ENCODE data around the gene KCNIP1.

The KCNIP1 gene

DNA sequence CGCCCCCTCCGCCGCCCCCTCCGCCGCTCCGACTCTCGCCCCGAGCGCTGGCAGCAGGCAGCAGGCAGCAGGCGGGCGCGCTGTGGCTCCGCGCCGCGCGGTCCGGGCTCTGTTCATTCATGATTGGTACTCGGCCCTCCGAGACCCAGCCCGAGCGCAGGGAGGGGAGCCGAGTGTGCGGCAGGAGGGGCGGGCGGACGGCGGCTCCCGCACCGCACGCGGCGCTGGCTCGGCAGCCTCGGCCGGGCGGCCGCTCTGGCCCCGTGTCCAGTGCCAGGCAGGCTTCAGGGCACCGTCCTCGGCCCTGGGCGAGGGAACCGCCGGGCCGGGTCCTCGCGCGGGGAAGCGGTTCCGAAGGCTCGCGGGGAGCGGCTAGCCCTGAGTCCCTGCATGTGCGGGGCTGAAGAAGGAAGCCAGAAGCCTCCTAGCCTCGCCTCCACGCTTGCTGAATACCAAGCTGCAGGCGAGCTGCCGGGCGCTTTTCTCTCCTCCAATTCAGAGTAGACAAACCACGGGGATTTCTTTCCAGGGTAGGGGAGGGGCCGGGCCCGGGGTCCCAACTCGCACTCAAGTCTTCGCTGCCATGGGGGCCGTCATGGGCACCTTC, at the start of gene KCNIP1:
TSS of gene KCNIP1 (plus strand) at position 31 of the 607 bp plus-strand sequence.
- peak; percentile 82 for DNase-seq (ENCODE audit: low spot score)

DNA sequence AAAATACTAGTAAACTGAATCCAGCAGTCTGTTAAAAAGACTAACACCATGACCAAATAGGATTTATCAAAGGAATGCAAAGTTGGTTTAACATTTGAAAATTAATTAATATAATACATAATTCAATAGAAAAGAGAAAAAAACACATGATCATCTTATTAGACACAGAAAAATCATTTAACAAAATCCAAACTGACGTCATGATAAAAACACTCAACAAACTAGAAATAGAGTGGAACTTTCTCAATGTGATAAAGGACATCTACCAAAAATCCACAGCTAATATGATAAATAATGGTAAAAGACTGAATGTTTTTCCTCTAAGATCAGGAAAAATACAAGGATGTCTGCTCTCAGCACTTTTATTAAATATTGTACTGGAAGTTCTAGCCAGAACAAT, 40.4 kb upstream of the KCNIP1 start:
- DNase-seq (ENCODE audit: low spot score), result no peak

DNA sequence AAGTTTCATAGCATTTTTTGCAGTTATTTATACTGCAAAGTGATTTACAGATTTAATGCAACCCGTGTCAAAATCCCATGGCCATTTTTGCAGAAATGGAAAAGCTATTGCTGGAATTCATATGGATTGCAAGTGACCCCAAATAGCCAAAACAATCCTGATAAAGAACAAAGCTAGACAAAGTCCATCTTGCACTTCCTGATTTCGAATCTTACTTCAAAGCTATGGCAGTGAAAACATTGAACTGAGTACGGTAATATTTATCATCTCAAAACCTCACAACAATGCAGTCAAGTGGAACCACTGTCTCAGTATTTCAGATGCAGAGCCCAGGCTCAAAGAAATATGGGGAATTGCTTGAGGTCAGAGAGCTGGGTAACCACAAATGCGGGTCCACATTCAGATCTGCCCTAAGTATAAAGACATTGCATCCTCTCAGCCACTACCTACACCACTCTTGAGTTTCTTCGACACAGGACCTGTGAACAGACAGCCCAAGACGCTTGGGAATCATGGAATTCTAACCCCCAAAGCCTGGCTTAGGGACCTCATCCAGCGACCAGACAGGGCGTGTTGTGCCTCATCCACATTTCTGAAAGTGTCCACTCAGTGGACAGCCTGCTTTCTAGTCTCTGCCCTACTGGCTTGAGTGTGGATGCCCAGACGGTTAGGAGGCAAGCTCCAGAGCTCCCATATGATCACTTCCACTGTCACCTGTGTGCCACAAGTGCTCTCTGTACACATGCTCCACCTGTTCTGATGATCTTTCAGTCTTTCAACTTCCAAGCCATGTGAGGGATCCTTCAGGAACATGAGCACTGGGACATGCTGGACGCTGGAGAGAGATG, 39.3 kb upstream of the KCNIP1 start:
- DNase-seq (ENCODE audit: low spot score), result no peak

DNA sequence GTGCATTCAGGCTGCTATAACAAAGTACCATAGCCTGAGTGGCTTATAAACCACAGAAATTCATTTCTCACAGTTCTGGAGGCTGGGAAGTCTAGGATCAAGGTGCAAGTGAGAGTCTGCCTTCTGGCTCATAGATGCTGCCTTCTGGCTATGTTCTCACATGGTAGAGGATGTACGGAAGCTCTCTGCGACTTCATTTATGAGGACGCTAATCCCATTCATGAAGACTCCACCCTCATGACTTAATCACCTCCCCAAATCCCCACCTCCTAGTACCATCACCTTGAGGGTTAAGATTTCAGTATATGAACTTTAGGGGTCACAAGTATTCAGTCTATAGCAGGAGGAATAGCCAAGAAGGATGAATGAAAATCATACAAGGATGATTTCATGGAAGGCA, 37.3 kb upstream of the KCNIP1 start:
- no peak for DNase-seq (ENCODE audit: low spot score)

DNA sequence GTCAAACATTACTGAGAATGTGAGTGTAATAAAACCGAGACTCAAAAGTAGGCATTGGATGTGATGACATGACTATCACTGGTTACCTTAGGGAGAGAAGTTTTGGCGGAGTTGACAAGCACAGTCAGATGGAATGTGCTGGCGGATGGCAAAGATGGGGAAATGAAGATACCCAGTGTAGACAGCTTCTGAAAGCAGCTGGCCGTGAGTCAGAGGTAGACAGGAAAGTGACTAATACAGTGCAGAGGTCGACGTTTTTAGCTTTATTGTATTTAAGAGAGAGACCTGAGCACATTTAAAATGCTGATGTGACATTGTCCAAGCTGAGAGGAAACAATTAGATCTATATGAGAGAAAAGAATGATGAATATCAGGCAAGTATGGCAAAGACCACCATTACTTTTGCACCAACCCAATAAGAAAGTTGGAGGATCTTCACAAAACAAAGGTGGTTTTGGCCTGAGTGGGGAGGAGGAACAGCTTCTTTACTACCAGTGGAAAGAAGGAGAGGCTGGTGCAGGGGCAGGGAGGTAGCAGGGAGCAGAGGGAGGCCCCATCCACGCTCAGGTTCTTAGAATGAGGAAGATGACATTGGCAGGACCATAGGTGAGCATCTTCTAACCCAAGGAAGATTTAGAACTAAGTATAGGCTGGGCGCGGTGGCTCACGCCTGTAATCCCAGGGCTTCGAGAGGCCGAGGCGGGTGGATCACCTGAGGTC, 36.7 kb upstream of the KCNIP1 start:
- DNase-seq (ENCODE audit: low spot score), result no peak

DNA sequence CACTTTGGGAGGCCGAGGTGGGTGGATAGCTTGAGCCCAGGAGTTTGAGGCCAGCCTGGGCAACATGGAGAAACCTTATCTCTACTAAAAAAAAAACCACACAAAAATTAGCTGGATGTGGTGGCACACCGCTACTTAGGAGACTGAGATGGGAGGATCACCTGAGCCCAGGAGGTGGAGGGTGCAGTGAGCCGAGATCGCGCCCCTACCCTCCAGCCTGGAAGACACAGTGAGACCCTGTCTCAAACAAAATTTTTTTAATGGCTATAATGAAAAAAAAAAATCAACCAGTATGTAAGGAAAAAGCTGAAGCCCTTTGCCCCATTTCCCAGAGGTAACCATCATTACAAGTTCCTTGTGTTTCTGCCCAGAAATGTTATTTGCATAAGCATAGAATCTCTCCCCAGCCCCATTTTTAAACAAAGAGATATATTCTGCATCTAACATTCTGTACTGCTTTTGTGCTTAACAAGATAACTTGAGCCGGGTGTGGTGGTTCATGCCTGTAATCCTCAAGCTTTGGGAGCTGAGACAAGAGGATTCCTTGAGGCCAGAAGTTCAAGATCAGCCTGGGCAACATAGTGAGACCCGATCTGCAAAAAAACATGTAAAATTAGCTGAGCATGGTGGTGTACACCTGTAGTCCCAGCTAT, 35.1 kb upstream of the KCNIP1 start:
- no peak for DNase-seq (ENCODE audit: low spot score)

DNA sequence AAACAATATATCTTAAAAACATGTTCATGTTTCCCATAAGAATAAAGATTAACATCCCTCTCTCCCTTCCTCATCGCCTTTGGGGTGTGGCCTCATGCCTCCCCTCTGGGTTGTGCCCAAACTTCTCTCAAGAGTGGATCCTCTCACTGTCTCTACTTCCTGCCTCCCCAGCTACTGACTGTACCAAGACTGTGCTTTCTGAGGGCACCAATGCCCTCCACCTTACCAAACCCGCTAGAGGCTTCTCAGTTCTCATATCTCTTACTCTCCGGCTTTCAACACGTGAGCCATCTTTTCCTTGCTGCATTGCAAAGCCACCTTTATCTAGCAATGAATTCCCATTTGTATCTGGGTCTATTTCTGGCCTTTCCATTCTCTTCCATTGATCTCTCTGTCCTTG, 34.4 kb upstream of the KCNIP1 start:
- no peak for DNase-seq (ENCODE audit: low spot score)

DNA sequence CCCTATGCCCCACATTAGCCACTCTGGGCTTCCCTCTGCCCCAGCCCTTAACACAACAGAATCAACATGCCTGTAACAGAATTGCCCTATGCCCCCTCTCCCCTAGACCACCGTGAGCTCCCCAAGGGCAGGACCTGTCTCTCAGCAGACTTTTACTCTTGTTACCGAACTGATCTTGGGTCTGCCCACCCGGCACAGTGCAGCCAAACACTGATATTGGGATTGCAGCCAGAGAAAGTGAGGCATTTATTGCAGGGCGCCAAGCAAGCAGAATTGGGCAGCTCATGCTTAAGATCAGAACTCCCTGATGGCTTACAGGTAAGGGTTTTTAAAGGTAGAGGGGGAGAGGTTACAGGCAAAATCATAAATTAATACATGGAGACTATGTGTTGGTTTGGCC, 33.5 kb upstream of the KCNIP1 start:
- no peak for DNase-seq (ENCODE audit: low spot score)

DNA sequence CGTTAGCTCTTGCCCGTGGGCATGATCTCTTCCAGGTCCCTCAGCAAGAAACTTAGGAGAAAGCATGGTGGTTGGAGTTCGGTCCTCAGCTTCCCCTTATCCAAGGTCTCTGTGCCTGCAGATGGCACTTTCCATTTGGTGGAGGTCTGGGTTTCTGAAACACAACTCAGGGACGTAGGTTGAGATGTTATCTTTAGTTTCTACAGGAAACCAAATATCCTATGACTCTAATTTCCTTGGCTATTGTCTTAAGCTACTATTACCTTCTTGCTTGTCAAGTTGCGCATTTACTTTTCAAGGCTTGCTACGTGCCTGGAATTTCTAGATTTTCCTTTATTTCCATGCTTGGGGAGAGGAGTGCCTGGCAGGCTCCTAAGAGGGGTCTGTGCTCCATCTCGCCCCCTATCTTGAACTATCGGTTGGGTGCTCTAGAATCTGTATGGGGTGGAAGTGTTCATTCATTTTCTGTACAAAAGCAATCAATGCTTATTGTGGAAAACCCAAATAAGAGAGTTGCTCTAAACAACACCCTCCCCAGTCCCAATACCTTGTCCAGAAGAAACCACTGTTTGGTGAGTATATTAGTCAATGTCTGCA, 32.9 kb upstream of the KCNIP1 start:
- DNase-seq (ENCODE audit: low spot score), result no peak

DNA sequence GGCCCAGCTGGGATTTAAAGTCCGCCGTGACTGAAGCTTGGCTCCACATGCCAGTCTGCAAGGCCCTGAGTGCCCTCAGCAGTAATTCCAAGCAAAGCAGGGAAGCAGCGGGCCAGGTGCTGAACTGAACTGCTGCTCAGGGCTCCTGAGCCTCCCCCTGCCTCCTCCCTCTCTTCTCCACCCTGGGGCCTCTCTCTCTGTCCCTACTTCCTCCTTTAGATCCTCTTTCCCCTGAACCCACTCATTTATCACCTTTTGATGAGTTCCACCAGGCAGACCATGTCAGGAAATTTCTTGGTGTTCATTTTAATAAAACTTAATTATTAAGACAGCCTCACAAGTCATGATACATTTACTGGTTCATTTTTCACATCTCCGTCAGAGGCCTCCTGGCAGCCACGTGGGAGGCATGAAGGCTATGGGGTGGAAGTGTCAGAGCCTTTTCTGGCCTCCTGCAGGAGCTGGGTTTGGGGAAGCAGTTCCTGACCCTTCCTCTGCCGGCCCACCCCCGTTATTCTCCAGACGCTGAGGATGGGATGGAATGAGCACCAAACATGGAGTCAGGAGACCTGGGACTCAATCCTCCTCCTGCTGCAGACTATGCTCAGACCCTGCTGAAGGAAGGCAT, 32.2 kb upstream of the KCNIP1 start:
- no peak for DNase-seq (ENCODE audit: low spot score)

DNA sequence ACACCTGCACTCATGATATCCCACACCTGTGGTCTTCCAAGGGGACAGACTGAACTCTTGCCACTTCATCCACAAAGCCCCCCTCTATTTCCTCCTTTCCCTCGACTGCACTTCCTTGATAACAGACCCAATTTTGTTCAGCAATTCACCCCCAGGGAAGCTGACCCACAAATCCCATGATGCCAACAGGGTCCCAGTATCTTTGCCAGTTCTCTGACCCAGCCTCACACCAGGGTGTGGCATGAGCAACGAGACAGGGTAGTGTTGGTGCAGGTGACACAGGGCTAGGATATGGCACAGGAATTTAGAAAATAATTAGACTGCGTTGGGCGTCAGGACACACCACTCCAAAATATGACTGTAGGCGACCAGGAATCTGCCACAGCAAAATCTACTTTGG, 30.2 kb upstream of the KCNIP1 start:
- no peak for DNase-seq (ENCODE audit: low spot score)

DNA sequence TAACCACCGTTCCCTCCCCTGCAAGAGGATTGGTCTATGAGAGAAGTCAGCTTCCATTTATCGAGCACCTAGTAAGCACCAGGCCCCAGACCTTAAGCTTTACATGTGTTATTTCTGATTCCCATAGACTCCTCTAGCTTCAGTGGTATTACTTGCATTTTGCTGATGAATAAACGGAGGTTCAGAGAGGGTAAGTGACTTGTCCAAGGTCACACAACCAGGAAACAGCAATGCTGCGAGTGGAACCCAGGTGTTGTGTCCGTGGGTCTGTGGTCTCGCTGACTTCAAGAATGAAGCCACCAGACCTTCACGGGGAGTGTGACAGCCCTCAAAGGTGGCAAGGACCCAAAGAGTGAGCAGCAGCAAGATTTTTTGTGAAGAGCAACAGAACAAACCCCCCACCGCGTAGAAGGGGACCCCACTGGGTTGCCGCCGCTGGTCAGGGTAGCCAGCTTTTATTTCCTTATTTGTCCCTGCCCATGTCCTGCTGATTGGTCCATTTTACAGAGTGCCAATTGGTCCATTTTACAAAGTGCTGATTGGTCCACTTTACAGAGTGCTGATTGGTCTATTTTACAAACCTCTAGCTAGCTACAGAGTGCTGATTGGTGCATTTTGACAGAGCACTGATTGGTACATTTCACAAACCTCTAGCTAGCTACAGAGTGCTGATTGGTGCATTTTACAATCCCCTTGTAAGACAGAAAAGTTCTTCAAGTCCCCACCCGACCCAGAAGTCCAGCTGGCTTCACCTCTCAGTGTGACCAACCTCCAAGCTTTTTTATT, 29.1 kb upstream of the KCNIP1 start:
- no peak for DNase-seq (ENCODE audit: low spot score)

DNA sequence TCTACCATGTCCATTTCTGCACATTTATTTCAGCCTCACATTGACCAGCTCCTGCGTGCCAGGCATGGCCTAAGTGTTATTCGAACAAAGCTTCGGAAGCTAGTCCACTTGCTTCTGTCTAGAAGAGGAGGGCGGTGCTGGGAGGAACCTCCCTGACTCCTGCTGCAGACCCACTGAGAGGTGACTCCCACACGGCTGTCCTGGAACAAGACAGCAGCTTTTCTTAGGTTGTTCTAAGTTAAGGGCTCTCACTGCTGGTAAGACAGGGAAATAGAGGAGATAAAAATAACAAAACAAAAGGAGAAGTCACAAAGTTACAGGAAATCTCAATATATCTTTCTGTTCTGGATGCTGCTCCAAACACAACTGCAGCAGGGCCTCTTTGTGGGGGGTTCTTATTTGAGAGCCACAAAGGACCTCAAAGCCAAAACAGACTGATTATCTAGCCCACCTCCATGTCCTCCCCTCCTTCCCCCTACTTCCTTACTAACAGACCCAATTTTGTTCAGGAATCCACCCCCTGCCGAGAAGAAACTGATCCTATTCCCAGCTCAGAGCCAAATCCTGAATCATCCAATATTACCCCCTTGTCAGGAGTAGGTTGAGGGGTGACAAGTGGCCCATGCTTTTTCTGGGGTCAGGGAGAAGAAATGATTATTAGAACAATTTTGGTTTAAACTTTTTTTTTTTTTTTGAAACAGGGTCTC, 28.4 kb upstream of the KCNIP1 start:
- no peak for DNase-seq (ENCODE audit: low spot score)

DNA sequence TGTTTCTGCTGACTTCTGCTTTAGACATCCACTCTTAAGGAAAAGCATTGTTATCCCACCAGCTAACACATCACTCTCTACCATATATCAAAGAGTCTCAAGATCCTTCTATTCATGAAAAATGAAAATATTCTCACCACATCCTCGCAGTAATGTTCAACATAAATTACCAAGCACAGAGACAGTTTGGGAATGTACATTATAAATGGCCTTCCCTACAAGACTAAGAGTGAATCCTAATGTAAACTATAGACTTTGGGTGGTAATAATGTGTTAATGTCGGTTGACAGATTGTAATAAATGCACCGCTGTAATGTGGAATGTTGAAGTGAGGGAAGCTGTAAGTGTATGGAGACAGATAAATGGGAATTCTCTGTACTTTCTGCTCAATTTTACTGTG, 27.1 kb upstream of the KCNIP1 start:
- no peak for DNase-seq (ENCODE audit: low spot score)

DNA sequence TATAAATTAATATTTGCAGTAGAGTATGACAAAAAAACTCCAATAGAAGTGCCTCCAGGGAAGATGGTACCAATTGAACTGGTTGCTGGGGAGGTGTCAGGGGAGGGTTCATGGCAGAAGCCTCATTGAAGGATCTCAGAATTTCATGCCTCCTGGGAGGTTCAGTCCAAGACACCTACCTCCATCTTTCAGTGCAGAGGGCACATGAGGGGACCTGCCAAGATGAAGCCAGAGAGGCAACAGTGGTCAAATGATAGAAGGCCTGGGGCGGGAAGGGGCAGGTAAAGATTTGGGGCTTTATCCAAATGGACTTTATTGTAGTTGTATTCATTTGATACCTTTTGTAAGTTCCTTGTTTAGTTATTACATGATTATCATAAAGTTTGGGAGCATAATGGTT, 25.9 kb upstream of the KCNIP1 start:
- no peak for DNase-seq (ENCODE audit: low spot score)

DNA sequence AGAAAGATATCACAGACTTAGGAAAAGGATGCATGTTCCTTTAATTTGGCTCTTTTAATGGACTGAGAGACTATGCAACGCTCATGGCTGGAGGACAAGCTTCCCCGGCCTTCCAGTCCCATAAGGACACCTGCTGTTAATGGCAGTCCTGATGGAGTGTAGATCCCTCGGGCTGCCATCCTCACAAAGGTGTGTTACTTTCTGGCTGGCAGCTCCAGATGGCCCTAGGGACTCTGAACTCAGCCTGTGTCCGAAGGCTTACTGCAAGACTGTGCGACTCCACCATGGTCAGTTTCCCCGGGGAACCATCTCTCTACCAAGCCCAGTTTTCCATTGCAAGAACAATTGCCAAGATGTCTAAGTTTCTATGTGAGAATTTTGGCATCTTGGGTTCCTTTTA, 25.5 kb upstream of the KCNIP1 start:
- no peak for DNase-seq (ENCODE audit: low spot score)

DNA sequence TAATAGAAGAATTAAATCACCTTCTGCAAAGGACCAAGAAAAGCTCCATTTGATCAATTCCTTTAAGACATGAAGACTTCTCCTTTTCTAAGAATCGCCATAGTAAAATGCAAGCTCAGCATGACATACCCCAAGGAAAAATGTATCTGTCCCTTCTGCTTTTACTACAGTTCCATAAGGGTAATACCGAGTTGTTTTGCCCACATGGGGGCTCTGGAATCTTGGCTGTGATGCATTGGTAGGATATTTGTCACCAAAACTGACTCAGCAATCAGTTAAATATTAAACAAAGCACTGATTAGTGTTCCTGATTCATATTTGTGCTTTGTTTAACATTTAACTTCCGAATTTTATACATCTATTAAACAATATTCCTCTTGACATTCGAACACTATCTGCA, 24.3 kb upstream of the KCNIP1 start:
- DNase-seq (ENCODE audit: low spot score), result no peak

DNA sequence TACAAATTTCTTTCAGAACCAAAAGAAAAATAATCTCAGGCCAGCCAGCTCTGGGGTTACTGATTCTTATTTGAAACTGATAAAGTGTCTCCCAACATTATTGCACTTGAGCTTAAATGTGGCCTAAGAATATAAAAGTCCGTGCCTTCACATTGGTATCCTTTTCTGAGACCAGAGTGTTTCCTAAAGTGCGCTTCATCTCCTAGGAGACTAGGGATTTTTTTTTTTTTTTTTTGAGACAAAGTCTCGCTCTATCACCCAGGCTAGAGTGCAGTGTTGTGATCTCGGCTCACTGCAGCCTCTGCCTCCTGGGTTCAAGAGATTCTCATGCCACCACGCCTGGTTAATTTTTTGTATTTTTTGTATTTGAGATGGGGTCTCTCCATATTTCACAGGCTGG, 23.6 kb upstream of the KCNIP1 start:
- DNase-seq (ENCODE audit: low spot score), result no peak

DNA sequence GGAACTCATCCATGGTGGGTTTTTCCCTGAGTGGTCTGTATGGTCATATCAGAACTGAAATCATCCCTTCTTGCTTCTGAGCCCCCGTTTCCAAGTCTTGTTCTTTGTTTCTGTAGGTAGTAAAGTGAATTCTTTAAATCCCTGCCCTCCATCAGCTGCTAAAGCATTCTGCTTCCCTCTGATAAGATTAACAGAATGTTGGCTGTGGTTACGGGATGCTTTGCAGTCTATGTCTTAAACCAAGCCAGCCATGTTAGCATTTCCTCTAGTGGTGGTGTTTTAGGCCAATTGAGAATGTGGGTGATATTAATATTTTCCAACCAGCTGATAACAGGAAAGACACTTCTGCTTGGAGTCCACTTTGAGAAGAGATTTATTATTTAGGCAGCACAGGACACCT, 22.0 kb upstream of the KCNIP1 start:
- DNase-seq (ENCODE audit: low spot score), result no peak

DNA sequence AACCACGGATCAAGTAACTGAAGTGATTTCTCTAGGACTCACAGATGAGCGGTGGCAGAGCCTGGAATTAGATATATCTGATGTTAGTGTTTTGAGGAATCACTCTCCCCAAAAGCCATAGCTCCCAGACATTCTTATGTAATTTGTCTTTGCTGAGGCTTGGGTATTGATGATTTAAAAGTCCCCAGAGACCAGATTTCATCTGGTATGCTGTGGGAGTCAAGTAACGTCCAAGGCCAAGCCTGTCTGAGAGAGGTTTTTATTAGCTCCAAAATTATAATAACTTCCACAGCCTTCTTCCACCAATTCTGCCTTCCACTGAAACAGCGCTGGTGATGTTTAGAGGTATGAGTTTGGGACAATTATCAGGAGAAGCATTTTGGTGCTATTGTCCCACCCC, 21.3 kb upstream of the KCNIP1 start:
- DNase-seq (ENCODE audit: low spot score), result no peak

Data from iPS-NIHi11 (cell line).